SHP77 (cell line): ENCODE results near the gene GRIP1.

ENCODE experiments used
- DNase-seq, 2 experiments: peaks; one replicate each; lab custom pipeline; 2025; lab: John Stamatoyannopoulos, UW

The GRIP1 gene

DNA sequence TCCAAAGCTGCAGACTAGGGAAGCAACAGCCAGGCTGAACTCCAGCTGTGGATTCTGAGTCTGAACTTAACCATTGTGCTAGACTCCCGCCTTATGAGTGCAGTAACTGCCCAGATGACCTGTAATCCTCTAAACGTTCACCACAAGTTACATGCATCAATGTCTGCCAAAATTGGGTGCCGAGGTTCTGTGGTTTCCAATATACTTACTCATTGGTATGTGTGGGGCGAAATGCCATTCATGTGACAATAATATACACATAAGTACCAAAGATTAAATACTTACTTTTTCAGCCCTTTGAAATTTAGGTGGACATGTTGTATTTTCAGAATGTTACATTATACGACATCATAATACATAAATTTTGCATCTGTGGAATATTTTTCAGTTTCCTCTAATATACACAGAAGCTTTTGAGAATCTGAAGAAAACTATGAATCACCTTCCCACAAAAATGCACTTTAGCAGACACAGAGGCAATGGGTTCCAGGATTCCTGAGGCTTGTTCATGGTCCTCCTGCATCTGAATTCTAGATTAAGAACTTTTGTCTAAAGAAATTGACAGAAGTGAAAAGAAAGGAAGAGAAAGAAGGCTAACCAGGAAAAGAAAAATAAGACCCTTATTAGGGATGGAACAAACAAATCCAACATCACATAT is 31.7 kb downstream of the GRIP1 start:
- DNase-seq, result no peak

GRCh38 chr12:66644151-66644550 is 34.7 kb downstream of the GRIP1 start:
- no peak for DNase-seq

- no peak for DNase-seq
Measured at GRCh38 chr12:66640691-66641460, 38.0 kb downstream of the GRIP1 start.

GRCh38 chr12:66638666-66639065 is 40.2 kb downstream of the GRIP1 start:
- no peak for DNase-seq

- DNase-seq, result no peak
Measured at GRCh38 chr12:66637699-66638301, 41.1 kb downstream of the GRIP1 start.

GRCh38 chr12:66636771-66637170 is 42.1 kb downstream of the GRIP1 start:
- DNase-seq, result no peak

GRCh38 chr12:66633676-66634075 is 45.2 kb downstream of the GRIP1 start:
- DNase-seq, result no peak

GRCh38 chr12:66629138-66629870 is 49.6 kb downstream of the GRIP1 start:
- DNase-seq, result no peak

GRCh38 chr12:66627988-66628317 is 50.9 kb downstream of the GRIP1 start:
- no peak for DNase-seq

DNA sequence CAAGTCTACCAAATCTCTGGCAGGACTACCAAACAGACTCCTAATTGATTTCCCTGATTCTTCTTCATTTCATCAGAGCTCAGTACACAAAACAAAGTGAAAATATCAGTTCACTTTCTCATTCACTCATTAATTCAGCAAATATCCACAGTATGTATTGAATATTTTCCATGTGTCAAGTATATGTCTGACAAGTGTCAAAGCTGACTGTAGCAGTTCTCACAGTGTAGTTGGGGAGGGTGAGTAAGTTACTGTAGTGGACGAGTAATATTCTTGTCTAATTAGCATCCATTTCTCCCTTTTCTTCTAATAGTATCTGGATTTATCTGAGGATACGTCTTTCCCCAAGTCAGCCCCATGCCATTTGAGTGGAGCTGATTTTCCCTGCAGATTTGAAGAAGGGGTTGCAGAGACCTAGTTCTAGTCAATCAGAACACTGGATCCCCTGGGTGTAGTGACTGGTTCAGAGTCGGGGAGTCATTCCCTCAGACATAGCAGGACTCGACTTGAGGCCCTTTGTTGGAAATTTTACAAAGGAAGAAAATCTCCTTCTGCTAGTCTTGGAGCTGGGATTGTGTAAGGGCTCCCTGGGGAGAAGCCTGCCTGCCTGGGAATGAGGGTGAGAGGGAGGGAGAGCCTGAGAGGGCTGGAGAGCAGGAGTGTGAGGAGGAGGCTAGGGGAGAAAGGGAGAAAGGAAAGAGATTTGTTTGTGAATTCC is 51.4 kb downstream of the GRIP1 start:
- no peak for DNase-seq

- DNase-seq, result no peak
Measured at GRCh38 chr12:66624806-66625205, 54.1 kb downstream of the GRIP1 start.

DNA sequence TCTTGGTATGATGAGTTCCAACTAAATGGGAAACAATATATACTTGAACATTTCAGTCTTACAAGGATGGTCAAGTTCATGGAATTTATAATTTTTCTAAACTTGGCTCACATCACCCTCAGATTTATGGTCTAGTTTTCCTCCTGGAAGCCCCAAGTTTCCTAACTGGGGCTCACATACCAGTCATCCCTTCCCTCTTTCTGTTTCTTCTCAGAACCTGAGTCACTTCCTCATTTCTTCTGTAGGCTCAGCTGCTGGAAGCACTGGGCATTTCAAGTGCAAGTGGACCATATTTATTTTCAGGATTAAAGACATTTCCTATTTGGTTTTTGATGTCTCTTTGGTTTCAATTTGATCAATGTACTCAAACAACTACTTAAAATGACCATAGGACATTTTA is 55.4 kb downstream of the GRIP1 start:
- no peak for DNase-seq

DNA sequence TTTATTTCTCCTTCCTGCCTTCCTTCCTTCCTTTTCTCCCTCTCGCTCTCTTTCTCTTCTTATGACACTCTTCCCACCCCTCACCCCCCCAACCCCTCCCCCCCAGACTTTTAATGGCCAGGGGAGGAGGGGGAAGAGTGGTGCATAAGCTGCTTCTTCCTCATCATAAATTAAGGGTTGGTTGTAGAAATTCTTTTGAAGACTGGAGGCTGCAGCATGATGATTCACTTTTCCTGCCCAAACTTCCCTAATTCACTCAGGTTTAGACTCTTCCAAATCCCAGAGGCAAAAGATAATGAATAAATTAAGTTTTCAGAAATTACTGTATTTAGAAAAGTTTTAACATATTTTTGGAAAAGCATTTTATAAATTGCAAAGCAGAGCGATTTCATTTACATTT is 58.2 kb downstream of the GRIP1 start:
- DNase-seq, result no peak

DNA sequence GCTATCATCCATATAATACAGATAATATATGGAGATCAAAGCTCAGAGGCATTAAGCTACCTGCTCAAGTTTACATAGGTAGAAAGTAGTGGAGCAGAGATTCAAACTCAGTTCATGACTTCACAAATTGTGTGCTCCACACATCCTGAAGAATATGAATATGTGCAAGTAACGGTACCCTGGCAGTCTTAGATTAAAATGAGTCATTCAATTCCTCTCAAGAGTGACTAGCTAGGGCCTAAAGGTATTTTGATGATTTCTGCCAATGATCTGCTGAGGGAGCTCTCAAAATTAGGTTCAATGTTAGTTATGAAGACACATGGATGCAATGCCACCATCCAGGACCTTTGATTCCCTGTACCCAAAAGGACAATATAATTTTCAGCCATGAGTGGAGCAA is 58.9 kb downstream of the GRIP1 start:
- no peak for DNase-seq

- no peak for DNase-seq
Measured at GRCh38 chr12:66617991-66618390, 60.9 kb downstream of the GRIP1 start.

- DNase-seq, result no peak
Measured at GRCh38 chr12:66612090-66612775, 66.6 kb downstream of the GRIP1 start.

DNA sequence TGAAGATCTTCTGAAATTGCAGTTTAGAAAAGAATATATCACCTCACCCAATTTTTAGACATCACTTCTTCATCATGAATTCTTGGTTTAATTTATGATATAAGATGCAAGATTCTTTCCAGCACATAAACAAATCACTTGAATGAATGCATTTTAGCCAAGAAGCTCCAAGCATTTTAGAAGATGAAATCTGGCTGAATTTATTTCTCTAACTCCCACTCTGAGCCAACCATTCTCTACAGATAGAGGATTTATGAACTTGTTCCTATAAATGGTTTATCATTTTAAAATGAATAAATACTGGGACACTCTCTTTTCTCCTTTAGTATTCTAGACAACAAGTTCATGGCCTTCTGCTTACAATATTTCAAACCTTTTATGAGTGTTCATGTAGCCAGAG is 71.7 kb downstream of the GRIP1 start:
- no peak for DNase-seq

DNA sequence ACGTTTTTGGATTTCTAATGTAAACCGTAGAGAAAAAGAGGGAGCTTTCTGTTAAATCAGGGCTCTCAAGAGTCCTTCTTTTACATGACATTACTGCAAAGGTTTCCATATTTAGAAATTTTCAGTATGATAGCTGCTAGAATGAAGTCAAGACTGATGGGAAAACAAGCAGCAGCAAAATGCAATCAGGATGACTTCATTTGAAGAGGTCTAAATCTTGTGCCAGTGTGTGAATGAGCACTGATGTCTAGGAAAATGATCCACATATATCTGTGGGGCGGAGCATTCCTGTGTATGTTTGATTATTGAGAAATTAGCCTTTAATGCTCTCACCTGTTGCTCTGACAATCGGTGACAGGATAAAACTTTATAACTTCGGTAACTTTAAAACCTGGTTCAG is 73.6 kb downstream of the GRIP1 start:
- DNase-seq, result no peak

- DNase-seq, result no peak
Measured at GRCh38 chr12:66603981-66604479, 74.8 kb downstream of the GRIP1 start.

GRCh38 chr12:66603461-66603860 is 75.4 kb downstream of the GRIP1 start:
- no peak for DNase-seq

DNA sequence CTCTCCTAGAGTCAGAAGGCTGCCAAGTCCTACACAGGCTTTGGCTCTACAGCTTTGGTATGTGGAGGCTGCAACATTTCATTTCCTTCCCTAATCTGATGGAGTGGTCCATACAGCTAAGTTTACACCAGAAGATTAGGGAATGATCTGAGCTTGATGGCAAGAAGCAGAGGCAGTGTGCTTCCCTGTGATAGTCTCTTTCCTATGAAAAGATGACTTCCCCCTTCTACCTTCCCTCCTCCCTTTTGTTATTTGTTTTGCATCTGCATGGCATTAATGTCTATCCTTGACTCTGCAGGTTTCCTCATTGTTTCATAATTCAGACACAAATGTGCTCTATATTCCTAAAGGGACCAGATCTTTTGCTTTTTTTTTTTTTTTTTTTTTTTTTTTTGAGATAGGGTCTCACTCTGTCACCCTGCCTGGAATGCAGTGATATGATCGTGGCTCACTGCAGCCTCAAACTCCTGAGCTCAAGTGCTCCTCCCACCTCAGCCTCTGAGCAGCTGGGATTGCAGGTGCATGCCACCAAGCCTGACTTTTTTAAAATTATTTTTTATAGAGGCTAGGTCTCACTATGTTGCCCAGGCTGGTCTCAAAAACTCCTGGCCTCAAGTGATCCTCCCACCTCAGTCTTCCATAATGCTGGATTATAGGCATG is 76.3 kb downstream of the GRIP1 start:
- no peak for DNase-seq
